Measurements from ENCODE around the gene EMSY. TPM values are rescaled to one million over a fixed set of nuclear protein-coding genes. Genes with fewer than 3 reads are reported as not detected.
A peak's percentile ranks its signal among the peaks of the same experiment; 100 is the strongest.
"Not testable (repeated sequence)": the region's sequence is repeated elsewhere in the genome, so short reads cannot be mapped to it uniquely, and the experiment has no call there.

The EMSY gene
- 9.6 and 21.4 TPM in 2 replicates for total RNA-seq

GRCh38 chr11:76444384-76445120 lies at the start of gene EMSY:
EMSY (plus strand) TSS chr11:76445018; CDS start chr11:76446939, 1,921 bp downstream.
- DNase-seq = peak; percentile 100

- DNase-seq = no peak
Observed at GRCh38 chr11:76395296-76395695, 49.5 kb upstream of the EMSY start.

DNA sequence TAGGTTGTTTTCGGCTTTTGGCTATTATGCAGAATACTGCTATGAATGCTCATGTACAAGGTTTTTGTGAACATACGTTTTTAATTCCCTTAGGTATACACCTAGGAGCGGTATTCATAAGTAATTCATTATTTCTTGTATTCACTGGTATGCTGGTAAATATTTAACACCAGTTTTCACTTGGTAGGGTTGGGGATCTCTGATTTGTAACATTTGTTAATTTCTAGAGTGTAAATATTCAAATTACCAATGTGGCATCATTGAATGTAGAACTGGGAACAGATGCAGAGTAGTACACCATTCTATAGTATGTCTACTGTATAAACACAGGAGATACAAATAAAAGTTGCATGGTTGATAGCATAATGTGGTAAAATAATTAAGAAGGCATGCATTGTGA lies 47.4 kb upstream of the EMSY start:
- no peak for DNase-seq

DNA sequence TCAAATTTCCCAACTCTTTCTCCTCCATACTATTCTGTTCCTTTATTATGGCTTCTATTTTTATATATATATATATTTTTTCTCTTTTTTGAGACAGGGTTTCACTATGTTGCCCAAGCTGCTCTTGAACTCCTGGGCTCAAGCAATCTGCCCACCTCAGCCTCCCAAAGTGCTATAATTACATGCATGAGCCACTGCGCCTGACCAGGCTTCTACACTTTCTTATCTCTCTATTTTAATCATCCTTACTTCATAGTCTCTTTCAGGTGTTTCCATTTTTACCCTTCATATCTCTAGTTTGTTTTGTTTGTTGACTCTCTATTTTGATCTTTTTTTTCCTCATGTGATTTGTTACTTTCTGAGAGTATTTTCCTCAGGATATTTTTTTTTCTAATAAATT lies 43.9 kb upstream of the EMSY start:
- DNase-seq = no peak

DNA sequence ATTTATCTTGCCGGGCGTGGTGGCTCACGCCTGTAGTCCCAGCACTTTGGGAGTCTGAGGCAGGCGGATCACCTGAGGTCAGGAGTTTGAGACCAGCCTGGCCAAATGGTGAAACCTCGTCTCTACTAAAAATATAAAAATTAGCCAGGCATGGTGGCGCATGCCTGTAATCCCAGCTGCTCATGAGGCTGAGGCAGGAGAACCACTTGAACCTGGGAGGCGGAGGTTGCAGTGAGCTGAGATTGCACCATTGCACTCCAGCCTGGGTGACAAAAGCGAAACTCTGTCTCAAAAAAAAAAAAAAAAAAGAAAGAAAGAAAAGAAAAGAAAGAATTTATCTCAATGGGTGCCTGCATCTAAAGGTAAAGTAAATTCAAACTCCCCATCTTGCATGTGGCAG lies 43.3 kb upstream of the EMSY start:
- DNase-seq = not testable (repeated sequence)

GRCh38 chr11:76406359-76406758 lies 38.5 kb upstream of the EMSY start:
- no peak for DNase-seq

- DNase-seq = no peak
Observed at GRCh38 chr11:76408171-76408965, 36.5 kb upstream of the EMSY start.

GRCh38 chr11:76410851-76411357 lies 33.9 kb upstream of the EMSY start:
- DNase-seq = no peak

- DNase-seq = no peak
Observed at GRCh38 chr11:76415073-76415472, 29.7 kb upstream of the EMSY start.

DNA sequence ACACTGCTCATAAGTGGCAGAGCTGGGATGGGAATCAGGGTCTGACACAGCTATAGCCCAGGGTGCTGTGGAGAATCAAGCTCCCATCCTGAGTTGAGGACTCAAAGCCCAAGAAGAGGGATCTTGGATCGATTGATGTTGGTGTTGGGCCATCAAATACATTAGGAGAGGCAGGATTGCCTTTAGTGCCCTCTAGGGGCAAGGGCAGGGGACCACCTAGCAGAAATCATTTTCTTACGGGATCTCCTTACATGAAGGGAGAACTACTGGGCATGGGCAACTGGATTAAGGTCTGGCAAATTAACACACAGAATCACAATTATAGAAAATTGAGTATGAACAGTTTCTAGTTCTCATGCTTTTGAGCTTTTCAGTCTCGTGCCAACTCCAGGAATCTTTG lies 24.9 kb upstream of the EMSY start:
- peak; percentile 23 for DNase-seq

GRCh38 chr11:76424379-76424778 lies 20.4 kb upstream of the EMSY start:
- no peak for DNase-seq

GRCh38 chr11:76424891-76425290 lies 19.9 kb upstream of the EMSY start:
- no peak for DNase-seq

- no peak for DNase-seq
Observed at GRCh38 chr11:76426660-76427059, 18.2 kb upstream of the EMSY start.

- no peak for DNase-seq
Observed at GRCh38 chr11:76436020-76436419, 8.8 kb upstream of the EMSY start.

GRCh38 chr11:76443268-76443980 lies 1.4 kb upstream of the EMSY start:
- peak; percentile 17 for DNase-seq

DNA sequence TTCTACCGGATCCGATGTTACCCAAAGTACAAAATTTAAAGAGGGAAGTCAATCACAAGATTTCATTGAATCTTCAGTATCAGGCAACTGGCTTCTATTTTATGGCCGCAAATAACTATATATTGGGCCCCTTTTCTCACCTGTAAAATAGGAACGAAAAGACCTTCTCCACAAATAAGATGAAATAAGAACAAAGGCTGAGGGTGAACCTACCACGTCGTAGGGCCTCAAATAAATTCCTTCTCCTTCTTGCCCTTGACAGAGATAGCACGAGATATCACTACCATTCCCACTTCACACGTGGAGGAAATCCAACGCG lies 794 bp upstream of the EMSY start:
- DNase-seq = no peak

- DNase-seq = peak; percentile 95
Observed at GRCh38 chr11:76445121-76446084, 585 bp downstream of the EMSY start.

DNA sequence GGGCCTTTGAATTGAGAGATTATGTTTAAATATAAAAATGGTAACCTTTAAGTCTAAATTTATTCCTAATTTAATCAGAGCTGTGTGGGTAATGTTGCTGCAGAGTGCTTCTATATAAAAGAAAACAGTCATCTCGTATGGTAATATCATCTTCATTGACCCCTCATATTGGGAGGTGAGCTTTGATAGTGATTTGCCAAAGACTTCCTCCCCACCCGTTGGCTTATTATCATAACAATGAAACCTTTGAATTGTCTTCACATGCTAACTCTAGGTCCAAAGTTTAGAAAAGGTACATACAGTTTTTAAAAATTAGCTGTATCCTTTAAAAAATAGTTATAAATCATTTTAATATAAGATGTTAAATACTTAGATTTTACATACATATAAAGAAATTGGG lies 3.7 kb downstream of the EMSY start:
- no peak for DNase-seq

DNA sequence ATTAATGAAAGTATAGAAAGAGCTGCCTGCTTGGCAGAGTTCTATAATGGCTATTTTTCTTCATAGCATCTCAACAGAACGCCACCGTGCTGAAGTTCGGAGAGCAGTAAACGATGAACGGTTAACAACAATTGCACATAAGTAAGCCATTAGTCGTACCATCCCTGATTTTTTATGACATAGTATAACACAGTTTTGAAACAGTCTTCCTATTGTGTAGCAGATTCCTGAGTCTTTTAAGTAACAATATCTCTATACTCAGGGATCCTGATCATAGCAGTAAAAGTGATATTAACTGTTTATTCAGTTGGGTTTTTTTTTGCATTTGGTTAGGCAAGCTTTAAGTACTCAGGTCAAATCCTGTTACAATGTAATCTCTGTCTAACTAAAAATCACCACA lies 8.4 kb downstream of the EMSY start:
- no peak for DNase-seq

GRCh38 chr11:76455331-76455730 lies 10.5 kb downstream of the EMSY start:
- no peak for DNase-seq

GRCh38 chr11:76455931-76456330 lies 11.1 kb downstream of the EMSY start:
- DNase-seq = no peak

DNA sequence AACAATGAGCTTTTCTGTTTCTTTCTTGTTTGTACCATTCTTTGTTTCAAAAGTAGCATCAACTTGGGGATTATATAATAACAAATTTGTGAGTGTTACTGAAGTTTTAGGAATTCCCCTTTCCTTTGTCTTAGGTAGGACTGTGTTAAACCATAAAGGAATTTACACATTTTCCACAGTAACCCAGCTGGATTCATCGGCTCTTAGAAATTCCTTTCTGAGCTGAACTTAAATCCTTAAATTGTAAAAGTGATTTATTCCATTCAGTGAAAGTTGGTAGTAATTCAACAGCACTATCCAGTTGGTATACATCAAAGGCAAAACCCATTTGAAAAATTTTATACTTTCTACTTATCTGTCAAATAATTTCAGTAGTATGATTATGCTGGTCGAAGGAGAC lies 11.8 kb downstream of the EMSY start:
- DNase-seq = no peak
